GM08714 (cell line): ENCODE measurements around the gene TRIO.

ENCODE experiments used
- H3K4me3 ChIP-seq: fragments of 200-500 bp; sonication (Bioruptor generic); 2 replicates; pipeline ENCODE4 v1.5.1; 2014; ENCODE audit warnings: mild to moderate bottlenecking, low read length, inconsistent platforms
- ZNF274 ChIP-seq: IDR thresholded peaks from 2 replicates; pipeline ENCODE4 v1.6.1; 2012; ENCODE audit warnings: mild to moderate bottlenecking, low read depth, low read length

Gene TRIO

DNA sequence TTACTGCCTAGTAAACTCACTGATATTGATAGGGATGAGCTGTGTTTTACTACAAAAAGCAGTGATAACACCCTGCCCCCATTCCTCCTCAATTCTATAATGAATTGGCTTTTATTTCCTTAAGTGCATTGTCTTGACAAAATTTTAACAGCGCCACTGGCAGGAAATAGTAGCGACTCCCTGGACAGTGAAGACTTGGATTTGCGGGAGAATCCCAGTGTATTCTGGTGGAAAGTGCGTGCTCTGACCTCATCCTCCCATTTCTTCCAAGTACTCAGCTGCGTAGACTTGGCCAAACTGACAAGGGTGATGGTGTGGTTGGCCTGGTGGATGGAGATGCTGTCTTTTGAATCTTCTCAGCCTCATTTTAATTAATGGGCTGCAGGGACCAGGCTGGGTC, 5.3 kb downstream of the TRIO start:
- H3K4me3 ChIP-seq: peak overlapping the region; percentile 61; the same call in 1 of the 2 replicates
- TF ChIP-seq ZNF274: no peak

- H3K4me3 ChIP-seq: peak overlapping the region; percentile 61; the same call in 1 of the 2 replicates
- no peak for TF ChIP-seq ZNF274
Measured at GRCh38 chr5:14148890-14149671, 5.9 kb downstream of the TRIO start.

- peak overlapping the region; percentile 61; the same call in 1 of the 2 replicates for H3K4me3 ChIP-seq
Measured at GRCh38 chr5:14149672-14150274, 6.6 kb downstream of the TRIO start.

DNA sequence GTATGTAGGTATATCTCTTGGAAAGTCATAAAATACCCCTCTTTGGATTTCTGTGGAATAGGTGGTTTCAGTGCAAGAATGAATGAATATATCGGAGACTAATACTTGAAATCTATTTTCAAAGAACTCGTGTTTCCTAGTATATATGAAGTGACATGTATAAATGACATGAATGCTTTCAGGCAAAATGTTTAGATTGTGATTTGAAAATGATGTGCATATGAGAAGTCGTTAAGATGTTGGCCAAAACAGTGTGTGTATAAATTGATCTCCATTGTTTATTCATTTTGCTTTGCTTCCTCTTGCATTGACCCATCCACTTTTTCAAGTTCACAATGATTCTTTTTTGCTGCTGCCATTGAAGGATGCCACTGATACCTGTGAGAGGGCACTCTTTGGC, 8.3 kb downstream of the TRIO start:
- H3K4me3 ChIP-seq: no peak overlapping the region
- no peak for TF ChIP-seq ZNF274

More at GRCh38 chr5:14149672-14150274, 6.6 kb downstream of the TRIO start:
- no peak for TF ChIP-seq ZNF274

GRCh38 chr5:14153071-14153864, 10.1 kb downstream of the TRIO start:
- H3K4me3 ChIP-seq: peak overlapping the region; percentile 49; the same call in 1 of the 2 replicates
- TF ChIP-seq ZNF274: no peak

GRCh38 chr5:14153932-14154731, 11.0 kb downstream of the TRIO start:
- H3K4me3 ChIP-seq: peak overlapping the region; percentile 49

DNA sequence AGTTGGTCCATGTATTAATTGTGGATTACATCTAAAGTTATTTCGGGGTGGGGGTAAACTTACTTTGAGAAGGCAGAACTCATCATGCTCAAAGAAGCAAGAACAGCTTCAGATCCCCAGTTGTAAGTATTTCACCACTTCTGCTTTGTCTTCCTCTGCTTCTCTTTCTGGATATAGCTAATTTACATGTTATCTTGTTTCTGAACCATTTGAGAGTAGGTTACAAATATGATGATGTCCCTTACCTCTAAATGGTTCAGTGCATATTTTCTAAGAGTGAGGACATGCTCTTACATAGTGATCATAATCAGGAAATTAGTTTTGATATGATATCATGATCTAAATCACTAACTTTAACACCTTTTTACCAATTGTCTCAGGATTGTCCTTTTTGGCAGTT, 11.9 kb downstream of the TRIO start:
- TF ChIP-seq ZNF274: no peak
- H3K4me3 ChIP-seq: peak overlapping the region; percentile 49; the same call in 1 of the 2 replicates

More at GRCh38 chr5:14153932-14154731, 11.0 kb downstream of the TRIO start:
- no peak for TF ChIP-seq ZNF274

DNA sequence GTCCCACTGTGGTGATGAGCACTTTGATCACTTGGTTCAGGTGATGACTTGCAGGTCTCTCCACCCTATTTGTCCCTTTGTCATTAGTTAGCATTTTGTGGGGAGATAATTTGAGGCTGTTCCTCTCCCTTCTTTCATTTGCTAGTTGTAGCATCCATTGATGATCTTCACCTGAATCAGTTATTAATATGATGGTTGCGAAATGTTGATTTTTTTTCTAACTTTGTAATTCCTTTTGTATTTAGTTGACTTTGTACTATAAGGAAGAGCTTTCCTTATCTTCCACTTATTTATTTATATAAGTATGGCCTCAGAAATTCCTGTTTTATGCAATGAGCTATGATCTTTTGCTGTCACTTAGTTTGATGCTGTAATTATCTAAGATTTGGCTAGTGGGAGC, 12.6 kb downstream of the TRIO start:
- peak overlapping the region; percentile 27; the same call in 1 of the 2 replicates for H3K4me3 ChIP-seq
- no peak for TF ChIP-seq ZNF274

GRCh38 chr5:14156290-14156649, 13.1 kb downstream of the TRIO start:
- TF ChIP-seq ZNF274: no peak
- H3K4me3 ChIP-seq: peak overlapping the region; percentile 27

DNA sequence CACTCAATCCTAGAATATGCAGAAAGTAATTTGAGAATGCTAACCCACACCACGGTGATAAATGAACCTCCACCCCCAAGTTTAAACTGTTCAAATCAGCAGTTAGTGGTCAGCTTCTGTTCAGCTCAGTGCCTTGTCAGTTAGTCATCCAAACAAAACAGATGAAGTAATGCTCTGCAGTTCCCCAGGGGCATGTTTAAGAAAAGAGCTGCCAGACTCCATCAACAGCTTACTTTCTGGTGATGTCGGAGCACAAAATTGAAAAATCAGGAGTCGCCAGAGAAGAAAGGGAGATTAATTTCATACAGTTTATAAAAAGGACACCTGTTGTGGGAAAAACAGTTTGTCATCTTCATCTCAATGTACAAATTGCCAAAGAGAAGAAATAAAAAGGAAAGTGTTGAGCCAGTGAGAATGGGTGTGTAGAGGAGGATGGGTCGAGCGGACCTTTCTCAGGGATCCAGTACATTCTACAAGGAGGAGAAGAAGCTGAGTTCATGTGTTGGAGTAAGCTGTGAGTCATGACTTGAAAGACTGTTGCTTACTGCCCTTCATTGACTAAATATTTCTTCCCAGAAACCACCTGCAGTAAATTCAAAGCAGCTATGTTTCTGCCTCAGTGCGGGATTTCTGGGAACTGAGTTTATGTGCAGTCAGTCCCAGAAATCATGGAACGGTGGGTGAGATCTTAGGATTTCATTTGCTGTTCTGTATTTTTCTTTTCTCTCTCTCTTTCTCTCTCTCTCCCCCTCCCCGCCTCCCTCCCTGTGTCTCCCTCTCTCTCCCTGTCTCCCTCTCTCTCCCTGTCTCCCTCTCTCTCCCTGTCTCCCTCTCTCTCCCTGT, 13.7 kb downstream of the TRIO start:
- TF ChIP-seq ZNF274: no peak
- H3K4me3 ChIP-seq: peak overlapping the region; percentile 27

DNA sequence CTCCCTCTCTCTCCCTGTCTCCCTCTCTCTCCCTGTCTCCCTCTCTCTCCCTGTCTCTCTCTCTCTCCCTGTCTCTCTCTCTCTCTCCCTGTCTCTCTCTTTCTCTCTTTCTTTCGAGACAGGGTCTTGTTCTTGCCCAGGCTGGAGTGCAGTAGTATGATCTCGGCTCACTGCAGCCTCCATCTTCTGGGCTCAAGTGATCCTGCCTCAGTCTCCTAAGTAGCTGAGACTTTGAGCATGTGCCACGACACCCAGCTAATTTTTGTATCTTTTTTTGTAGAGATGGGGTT, 14.3 kb downstream of the TRIO start:
- H3K4me3 ChIP-seq: peak overlapping the region; percentile 27
- TF ChIP-seq ZNF274: no peak

GRCh38 chr5:14158890-14159666, 15.9 kb downstream of the TRIO start:
- no peak overlapping the region for H3K4me3 ChIP-seq
- TF ChIP-seq ZNF274: no peak
